Trophoblast cell (in vitro differentiated cells and primary cell): Measurements from ENCODE around the gene GLYATL3. TPM values are rescaled to one million over a fixed set of nuclear protein-coding genes. Genes with fewer than 3 reads are reported as not detected.

Experiments
- DNase-seq, 2 donors: peaks; one replicate each; pipeline ENCODE4 v3.0.0-alpha.2; 2016
- H2AFZ ChIP-seq: 2 replicates; pipeline ENCODE4 v1.6.1; 2013; ENCODE audit warnings: low read length, moderate library complexity, mild to moderate bottlenecking; ENCODE audit not compliant: insufficient read depth, poor library complexity
- H2AK5ac ChIP-seq: 2 replicates; pipeline ENCODE4 v1.6.1; 2013; ENCODE audit warnings: mild to moderate bottlenecking, low read length
- H2BK120ac ChIP-seq: 2 replicates; pipeline ENCODE4 v1.6.1; 2013; ENCODE audit warnings: low read length, mild to moderate bottlenecking, moderate library complexity; ENCODE audit not compliant: insufficient read depth, poor library complexity
- H2BK12ac ChIP-seq: 2 replicates; pipeline ENCODE4 v1.6.1; 2013; ENCODE audit warnings: mild to moderate bottlenecking, low read length, moderate library complexity
- H2BK5ac ChIP-seq: 2 replicates; pipeline ENCODE4 v1.6.1; 2013; ENCODE audit warnings: low read length, low read depth, moderate library complexity, mild to moderate bottlenecking; ENCODE audit not compliant: poor library complexity
- H3K14ac ChIP-seq: 2 replicates; pipeline ENCODE4 v1.6.1; 2013; ENCODE audit warnings: mild to moderate bottlenecking, low read length
- H3K18ac ChIP-seq: 2 replicates; pipeline ENCODE4 v1.6.1; 2013; ENCODE audit warnings: mild to moderate bottlenecking, low read length
- H3K23ac ChIP-seq: 2 replicates; pipeline ENCODE4 v1.6.1; 2013; ENCODE audit warnings: low read length
- H3K27ac ChIP-seq: 2 replicates; pipeline ENCODE4 v1.5.1; 2013; ENCODE audit warnings: low read depth, mild to moderate bottlenecking, inconsistent platforms, low read length, moderate library complexity
- H3K27me3 ChIP-seq: 2 replicates; pipeline ENCODE4 v1.6.1; 2013; ENCODE audit warnings: inconsistent platforms, mild to moderate bottlenecking, low read length, moderate library complexity; ENCODE audit not compliant: insufficient read depth
- H3K36me3 ChIP-seq, 2 experiments: 1 replicate in 1 of 2; 2 replicates in 1 of 2; pipeline ENCODE4 v1.6.1; 2013; ENCODE audit warnings: low read length in 2 of 2, mild to moderate bottlenecking in 2 of 2, moderate library complexity in 1 of 2; ENCODE audit not compliant: insufficient read depth in 2 of 2, control insufficient read depth in 1 of 2
- H3K4ac ChIP-seq: 2 replicates; pipeline ENCODE4 v1.6.1; 2013; ENCODE audit warnings: low read depth, mild to moderate bottlenecking, low read length, moderate library complexity
- H3K4me1 ChIP-seq, 2 experiments: 1 replicate in 1 of 2; 2 replicates in 1 of 2; pipeline ENCODE4 v1.6.1; 2013; ENCODE audit warnings: low read length in 2 of 2, mild to moderate bottlenecking in 2 of 2, moderate library complexity in 1 of 2; ENCODE audit not compliant: insufficient read depth in 2 of 2, control insufficient read depth in 1 of 2
- H3K4me2 ChIP-seq: 2 replicates; pipeline ENCODE4 v1.6.1; 2013; ENCODE audit warnings: inconsistent platforms, mild to moderate bottlenecking, low read length, moderate library complexity
- H3K4me3 ChIP-seq: 2 replicates; pipeline ENCODE4 v1.5.1; 2013; ENCODE audit warnings: mild to moderate bottlenecking, low read depth, low read length, inconsistent platforms
- H3K79me1 ChIP-seq: one replicate; pipeline ENCODE4 v1.6.1; 2013; ENCODE audit warnings: low read length
- H3K79me2 ChIP-seq: 2 replicates; pipeline ENCODE4 v1.6.1; 2013; ENCODE audit warnings: low read length, mild to moderate bottlenecking; ENCODE audit not compliant: control insufficient read depth, insufficient read depth, poor library complexity
- H3K9ac ChIP-seq: 2 replicates; pipeline ENCODE4 v1.6.1; 2013; ENCODE audit warnings: mild to moderate bottlenecking, low read length
- H3K9me3 ChIP-seq: 2 replicates; pipeline ENCODE4 v1.6.1; 2013; ENCODE audit warnings: low read depth, mild to moderate bottlenecking, control low read depth, inconsistent platforms, low read length; ENCODE audit not compliant: insufficient read depth
- H4K12ac ChIP-seq: 2 replicates; pipeline ENCODE4 v1.6.1; 2013; ENCODE audit warnings: low read depth, mild to moderate bottlenecking, low read length, moderate library complexity
- H4K8ac ChIP-seq: 2 replicates; pipeline ENCODE4 v1.6.1; 2013; ENCODE audit warnings: low read depth, mild to moderate bottlenecking, low read length, moderate library complexity
- H4K91ac ChIP-seq: one replicate; pipeline ENCODE4 v1.6.1; 2013; ENCODE audit warnings: low read depth, mild to moderate bottlenecking, low read length, moderate library complexity
- WGBS: extraction: QIAGEN DNeasy Blood & Tissue Kit; methylation state at CpG from one replicate; pipeline ENCODE4 v1.1.7; 2013; ENCODE audit warnings: missing lambda C conversion rate; ENCODE audit not compliant: insufficient read length, insufficient coverage; ENCODE audit errors: extremely low coverage; 5-methylcytosine and 5-hydroxymethylcytosine counted together
- polyA plus RNA-seq: library from polyadenylated mRNA; stranded (reverse); fragments of 200-250 nt; gene quantifications from 2 replicates; pipeline ENCODE4 v1.2.3, GENCODE V29; 2013

The GLYATL3 gene
- not detected in 2 replicates for polyA plus RNA-seq

GRCh38 chr6:49499623-49500022, at the start of gene GLYATL3:
GLYATL3 (plus strand) TSS chr6:49499923; CDS start chr6:49511991, 12,068 bp downstream.
- Histone ChIP-seq H3K18ac (no peak within 1 kb of the TSS), H3K9me3 (no peaks in the 10 kb centered on the region)
- no peak for DNase-seq

DNA sequence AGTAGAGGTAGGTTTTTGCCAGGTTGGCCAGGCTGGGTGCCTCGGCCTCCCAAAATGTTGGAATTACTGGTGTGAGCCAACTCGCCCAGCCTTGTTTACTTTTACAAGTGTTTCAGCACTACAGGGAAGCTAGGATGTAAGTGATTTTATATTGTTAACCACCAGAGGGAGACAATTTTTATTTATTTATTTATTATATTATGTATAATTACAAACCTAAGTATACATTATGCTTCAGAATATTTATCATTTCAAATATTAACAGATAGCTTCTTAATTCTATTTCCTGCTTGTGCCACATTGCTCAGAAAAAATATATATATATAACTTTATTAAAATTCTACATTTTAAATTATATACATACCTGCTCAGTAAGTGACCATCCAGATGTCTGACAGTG, 46.5 kb upstream of the GLYATL3 start:
- no peak overlapping the region for H3K18ac ChIP-seq
- H3K4ac ChIP-seq: no peak overlapping the region
- no peaks in the 10 kb centered on the region for H3K9me3 ChIP-seq
- H3K79me2 ChIP-seq: no peaks in the 10 kb centered on the region
- no peak overlapping the region for H3K14ac ChIP-seq
- WGBS: no CpG with 5 or more reads among the region's 2 CpGs
- H2BK120ac ChIP-seq: no peak overlapping the region
- no peak overlapping the region for H3K23ac ChIP-seq
- no peak overlapping the region for H3K4me2 ChIP-seq
- H3K9ac ChIP-seq: no peak overlapping the region
- peaks cover 0 to 2% of the 10 kb centered on the region in 2 experiments for H3K36me3 ChIP-seq
- no peaks in the 10 kb centered on the region for H3K4me1 ChIP-seq
- no peaks in the 10 kb centered on the region for H3K27me3 ChIP-seq
- no peak overlapping the region for H3K27ac ChIP-seq
- H4K12ac ChIP-seq: no peak overlapping the region
- DNase-seq: peak in 1 of 2 donors; percentile 19
- no peak overlapping the region for H2AFZ ChIP-seq
- H4K91ac ChIP-seq: no peak overlapping the region
- H2BK5ac ChIP-seq: no peak overlapping the region
- H3K4me3 ChIP-seq: no peak overlapping the region
- no peaks in the 10 kb centered on the region for H3K79me1 ChIP-seq
- H2BK12ac ChIP-seq: no peak overlapping the region
- no peak overlapping the region for H4K8ac ChIP-seq
- no peak overlapping the region for H2AK5ac ChIP-seq

More at GRCh38 chr6:49499623-49500022, at the start of gene GLYATL3:
- Histone ChIP-seq H4K12ac (no peak within 1 kb of the TSS), H3K36me3 (peaks cover 0 to 3% of the 10 kb centered on the region in 2 experiments), H3K9ac (no peak within 1 kb of the TSS), H4K8ac (no peak within 1 kb of the TSS), H3K79me1 (no peaks in the 10 kb centered on the region), H2BK120ac (no peak within 1 kb of the TSS), H3K23ac (no peak within 1 kb of the TSS), H2BK5ac (no peak within 1 kb of the TSS), H3K79me2 (no peaks in the 10 kb centered on the region), H3K27ac (no peak within 1 kb of the TSS), H2AFZ (no peak within 1 kb of the TSS), H3K4ac (no peak within 1 kb of the TSS), H3K27me3 (no peaks in the 10 kb centered on the region), H3K4me1 (no peaks in the 10 kb centered on the region), H2AK5ac (no peak within 1 kb of the TSS), H3K4me2 (no peak within 1 kb of the TSS), H3K14ac (no peak within 1 kb of the TSS), H2BK12ac (no peak within 1 kb of the TSS), H4K91ac (no peak within 1 kb of the TSS), H3K4me3 (no peak within 1 kb of the TSS)
- WGBS: no CpG with 5 or more reads among the region's 2 CpGs

DNA sequence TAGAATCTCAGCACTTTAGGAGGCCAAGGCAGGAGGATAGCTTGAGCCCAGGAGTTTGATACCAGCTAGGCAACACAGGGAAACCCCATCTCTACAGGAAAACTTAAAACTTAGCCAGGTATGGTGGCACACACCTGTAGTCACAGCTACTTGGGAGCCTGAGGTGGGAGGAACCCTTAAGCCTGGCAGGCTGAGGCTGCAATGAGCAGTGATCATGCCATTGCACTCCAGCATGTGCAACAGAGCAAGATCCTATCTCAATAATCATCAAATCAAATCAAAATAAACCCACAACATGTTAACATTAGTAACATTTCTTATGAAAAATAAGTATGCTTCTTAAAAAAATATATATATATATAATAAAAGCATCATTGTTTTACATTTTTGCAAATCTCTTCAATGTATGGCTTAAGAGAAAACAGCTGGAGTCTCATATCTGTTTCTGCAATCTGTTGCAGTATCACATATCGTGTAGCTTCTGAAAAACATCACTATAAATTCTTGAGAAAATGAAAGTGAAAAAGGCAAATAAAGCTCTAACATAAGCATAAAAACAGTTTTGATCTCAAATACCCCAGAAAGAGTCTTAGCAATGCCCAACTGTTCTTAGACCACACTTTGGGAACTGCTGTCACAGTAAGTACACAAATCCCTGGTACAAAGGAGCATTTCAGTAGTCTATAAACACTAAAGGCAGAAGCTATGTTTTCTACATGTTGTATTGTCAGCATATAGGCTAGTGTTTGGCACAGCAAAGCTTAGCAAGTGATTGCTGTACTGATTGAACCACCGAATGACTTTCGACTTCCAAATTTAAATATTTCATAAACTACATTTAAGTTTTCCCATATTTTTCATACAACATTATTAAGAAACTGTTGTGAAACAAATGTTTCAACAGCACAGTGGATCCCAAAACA, 44.7 kb upstream of the GLYATL3 start:
- no peak overlapping the region for H2AK5ac ChIP-seq
- WGBS: 100% methylated on average over 1 of the region's 3 CpGs
- no peaks in the 10 kb centered on the region for H3K4me1 ChIP-seq
- no peak overlapping the region for H2BK12ac ChIP-seq
- H2BK120ac ChIP-seq: no peak overlapping the region
- no peaks in the 10 kb centered on the region for H3K9me3 ChIP-seq
- no peak overlapping the region for H3K4me2 ChIP-seq
- H3K27ac ChIP-seq: no peak overlapping the region
- no peak overlapping the region for H3K18ac ChIP-seq
- H3K36me3 ChIP-seq: peaks cover 3 to 4% of the 10 kb centered on the region in 2 experiments
- no peak overlapping the region for H3K23ac ChIP-seq
- H3K4ac ChIP-seq: no peak overlapping the region
- H2BK5ac ChIP-seq: no peak overlapping the region
- H3K14ac ChIP-seq: no peak overlapping the region
- no peaks in the 10 kb centered on the region for H3K79me2 ChIP-seq
- H4K8ac ChIP-seq: no peak overlapping the region
- no peak overlapping the region for H2AFZ ChIP-seq
- no peak overlapping the region for H4K12ac ChIP-seq
- no peak overlapping the region for H4K91ac ChIP-seq
- no peaks in the 10 kb centered on the region for H3K79me1 ChIP-seq
- DNase-seq: no peak
- no peak overlapping the region for H3K4me3 ChIP-seq
- no peak overlapping the region for H3K9ac ChIP-seq
- no peaks in the 10 kb centered on the region for H3K27me3 ChIP-seq

DNA sequence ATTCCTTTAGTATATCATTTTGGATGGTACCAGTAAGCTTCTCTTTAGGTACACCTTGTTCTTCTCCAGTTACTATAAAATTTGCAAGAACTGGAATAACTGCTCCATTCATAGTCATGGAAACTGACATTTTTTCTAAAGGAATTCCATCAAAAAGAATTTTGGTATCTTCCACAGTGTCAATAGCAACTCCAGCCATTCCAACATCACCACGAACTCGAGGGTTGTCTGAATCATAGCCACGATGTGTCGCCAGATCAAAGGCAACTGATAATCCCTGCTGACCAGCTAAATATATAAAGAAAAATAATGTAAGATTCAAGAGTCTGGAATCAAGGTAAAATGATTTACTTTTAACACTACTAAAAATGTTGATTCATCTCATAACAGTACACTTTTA, 42.0 kb upstream of the GLYATL3 start:
- Histone ChIP-seq H2BK120ac (no peak overlapping the region), H3K27ac (no peak overlapping the region), H3K9ac (no peak overlapping the region), H3K18ac (no peak overlapping the region), H2AK5ac (no peak overlapping the region), H3K4me1 (no peaks in the 10 kb centered on the region), H3K14ac (no peak overlapping the region), H3K79me1 (no peaks in the 10 kb centered on the region), H3K4ac (no peak overlapping the region), H3K27me3 (no peaks in the 10 kb centered on the region), H4K8ac (no peak overlapping the region), H2BK5ac (no peak overlapping the region), H4K91ac (no peak overlapping the region), H3K23ac (no peak overlapping the region), H3K9me3 (no peaks in the 10 kb centered on the region), H4K12ac (no peak overlapping the region), H3K79me2 (no peaks in the 10 kb centered on the region), H2AFZ (no peak overlapping the region), H2BK12ac (no peak overlapping the region), H3K4me2 (no peak overlapping the region), H3K4me3 (no peak overlapping the region), H3K36me3 (peaks cover 2 to 3% of the 10 kb centered on the region in 2 experiments)
- peak; percentile 43 to 81 for DNase-seq
- WGBS: no CpG with 5 or more reads among the region's 4 CpGs
